Ecto neural progenitor cell (in vitro differentiated cells): ENCODE measurements around the gene PREPL.

Source experiments
- DNase-seq: peaks from one replicate; pipeline ENCODE4 v3.0.0-alpha.2; 2018; ENCODE audit warnings: low spot score

The PREPL gene

GRCh38 chr2:44295633-44296359 lies 65.5 kb downstream of the PREPL start:
- no peak for DNase-seq

GRCh38 chr2:44295113-44295512 lies 66.2 kb downstream of the PREPL start:
- no peak for DNase-seq

- no peak for DNase-seq
Observed at GRCh38 chr2:44291281-44292248, 69.7 kb downstream of the PREPL start.

GRCh38 chr2:44290261-44290660 lies 71.0 kb downstream of the PREPL start:
- no peak for DNase-seq

- no peak for DNase-seq
Observed at GRCh38 chr2:44286884-44287638, 74.2 kb downstream of the PREPL start.

- DNase-seq: no peak
Observed at GRCh38 chr2:44286119-44286883, 75.0 kb downstream of the PREPL start.

- DNase-seq: no peak
Observed at GRCh38 chr2:44285174-44285573, 76.1 kb downstream of the PREPL start.

GRCh38 chr2:44283116-44283666 lies 78.1 kb downstream of the PREPL start:
- DNase-seq: no peak

GRCh38 chr2:44280869-44281268 lies 80.4 kb downstream of the PREPL start:
- DNase-seq: no peak

- no peak for DNase-seq
Observed at GRCh38 chr2:44277541-44277940, 83.8 kb downstream of the PREPL start.

GRCh38 chr2:44275927-44276303 lies 85.4 kb downstream of the PREPL start:
- DNase-seq: no peak

- DNase-seq: no peak
Observed at GRCh38 chr2:44273596-44273995, 87.7 kb downstream of the PREPL start.

GRCh38 chr2:44273076-44273475 lies 88.2 kb downstream of the PREPL start:
- no peak for DNase-seq

GRCh38 chr2:44271296-44271695 lies 90.0 kb downstream of the PREPL start:
- no peak for DNase-seq

GRCh38 chr2:44269831-44270230 lies 91.5 kb downstream of the PREPL start:
- DNase-seq: no peak

- no peak for DNase-seq
Observed at GRCh38 chr2:44267796-44268648, 93.3 kb downstream of the PREPL start.
